HG03432 (cell line): ENCODE measurements around the gene PACS2.
"Not testable (repeated sequence)": the region's sequence is repeated elsewhere in the genome, so short reads cannot be mapped to it uniquely, and the experiment has no call there.

ENCODE experiments used
- ATAC-seq: cut with Tn5 transposase; IDR thresholded peaks from one replicate; pipeline ENCODE4 v1.9.1; 2021; ENCODE audit warnings: mild to moderate bottlenecking, moderate library complexity; ENCODE audit not compliant: unreplicated experiment

Gene PACS2

DNA sequence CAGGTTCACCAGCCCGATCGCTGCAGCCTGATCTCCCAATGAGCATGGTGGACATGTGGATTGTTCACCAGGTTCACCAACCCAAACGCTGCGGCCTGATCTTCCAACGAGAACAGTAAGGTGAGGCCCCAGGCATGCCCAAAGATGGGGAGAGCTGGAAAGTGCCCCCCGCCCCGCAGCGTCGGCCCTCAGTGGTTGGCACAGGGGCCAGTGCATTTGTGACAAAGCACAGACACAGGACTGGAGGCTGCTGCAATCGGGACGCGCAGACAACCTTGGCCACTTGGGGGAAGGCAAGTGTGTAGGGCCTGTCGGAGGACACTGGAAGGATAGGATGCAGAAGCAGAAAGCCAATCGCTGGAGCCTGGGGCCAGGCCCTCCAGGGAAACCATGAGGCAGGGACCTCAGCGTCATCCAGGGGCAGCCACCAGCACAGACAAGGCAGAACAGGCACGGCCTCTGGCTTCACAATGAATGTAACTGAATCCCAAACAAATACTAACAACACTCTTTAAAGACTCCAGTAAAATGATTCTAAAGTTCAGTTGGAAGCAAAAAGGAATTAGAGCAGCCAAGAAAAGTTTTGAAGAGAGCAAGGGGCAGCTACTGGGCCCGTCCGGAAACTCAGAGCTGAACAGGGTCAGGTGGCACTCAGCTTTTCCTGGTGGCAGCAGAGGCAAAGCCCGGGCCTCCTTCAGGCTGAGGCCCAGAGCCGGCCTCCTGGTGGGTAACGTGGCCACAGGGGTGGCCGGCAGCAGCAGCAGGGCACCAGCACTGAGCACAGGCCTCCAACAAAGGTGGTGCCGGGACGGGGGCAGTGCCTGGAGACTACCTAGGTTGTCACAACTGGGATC lies 27.1 kb upstream of the PACS2 start:
- no peak for ATAC-seq

- ATAC-seq = not testable (repeated sequence)
Measured at GRCh38 chr14:105288936-105289335, 25.6 kb upstream of the PACS2 start.

DNA sequence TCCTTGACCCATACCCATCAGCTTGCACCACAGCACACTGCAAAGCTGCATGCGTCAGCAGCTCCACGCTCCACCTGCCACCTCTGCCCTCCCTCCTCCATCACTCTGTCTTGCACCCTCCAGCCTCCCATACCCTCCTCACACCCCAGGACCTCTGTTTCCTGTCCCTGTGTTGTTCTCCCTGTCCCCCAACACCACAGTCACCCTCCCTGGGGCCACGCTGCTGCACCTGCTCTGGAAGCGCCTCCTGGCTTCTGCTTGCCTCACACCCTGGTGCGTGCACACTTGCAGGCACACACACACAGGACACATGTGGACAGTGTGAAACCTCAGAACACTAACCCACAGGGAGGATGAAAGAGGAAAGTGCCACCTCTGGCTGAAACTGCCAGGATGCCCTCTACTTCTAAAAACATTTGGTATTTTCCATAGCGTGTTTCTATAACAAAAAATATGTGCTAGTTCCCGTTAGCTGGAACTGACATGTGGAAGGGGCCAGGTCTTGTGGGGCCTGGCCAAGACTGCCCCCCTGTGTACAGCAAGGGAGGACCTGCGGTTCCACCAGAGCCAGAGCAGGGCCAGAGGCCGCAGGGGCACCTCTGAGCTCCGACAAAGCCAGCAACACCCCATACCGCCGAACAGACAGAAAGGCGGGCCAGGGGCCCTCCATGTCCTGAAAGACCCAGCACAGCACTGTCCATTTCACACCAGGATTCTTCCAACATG lies 23.8 kb upstream of the PACS2 start:
- no peak for ATAC-seq

DNA sequence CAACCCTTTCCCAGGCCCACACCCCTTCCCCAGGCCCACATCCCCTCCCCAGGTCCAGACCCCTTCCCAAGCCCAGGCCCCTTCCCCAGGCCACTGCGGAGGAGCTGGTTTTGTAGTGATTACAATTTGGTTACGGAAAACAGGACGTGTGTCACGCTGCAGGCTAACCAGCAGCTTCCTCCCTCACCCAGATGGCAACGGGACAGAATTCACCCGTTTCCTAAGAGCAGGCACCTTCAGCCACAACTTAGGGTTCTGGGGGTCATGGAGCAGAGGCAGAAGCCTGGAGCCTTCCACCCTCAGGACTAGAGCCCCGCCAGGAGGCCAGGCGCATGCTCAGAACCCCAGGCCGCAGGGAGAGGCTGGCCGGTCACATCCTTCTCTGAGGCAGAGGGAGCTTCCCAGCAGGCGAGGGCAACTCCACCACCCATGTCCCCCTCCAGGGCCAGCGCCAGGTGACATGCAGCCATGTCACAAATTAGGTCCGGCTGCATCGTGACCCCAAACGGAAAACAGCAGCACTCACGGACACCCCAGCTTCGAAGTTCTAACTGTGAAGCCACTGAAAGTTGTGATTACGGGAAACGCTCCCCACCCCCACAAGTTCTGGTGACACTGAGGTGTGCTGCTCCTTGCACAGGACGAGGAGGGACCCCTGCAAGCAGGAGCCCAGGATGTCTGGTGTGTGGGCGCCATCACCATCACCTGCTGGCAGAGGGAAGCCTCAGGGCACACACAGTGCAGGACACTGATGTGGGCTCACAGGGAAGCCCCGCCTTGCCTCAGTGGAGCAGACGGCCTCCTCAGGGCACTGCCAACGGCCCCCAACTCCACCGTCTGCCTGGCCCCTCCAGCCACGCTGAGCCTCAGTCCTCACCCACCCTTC lies 21.5 kb upstream of the PACS2 start:
- peak; percentile 24 for ATAC-seq

- ATAC-seq = peak; percentile 72
Measured at GRCh38 chr14:105294142-105294597, 20.4 kb upstream of the PACS2 start.

DNA sequence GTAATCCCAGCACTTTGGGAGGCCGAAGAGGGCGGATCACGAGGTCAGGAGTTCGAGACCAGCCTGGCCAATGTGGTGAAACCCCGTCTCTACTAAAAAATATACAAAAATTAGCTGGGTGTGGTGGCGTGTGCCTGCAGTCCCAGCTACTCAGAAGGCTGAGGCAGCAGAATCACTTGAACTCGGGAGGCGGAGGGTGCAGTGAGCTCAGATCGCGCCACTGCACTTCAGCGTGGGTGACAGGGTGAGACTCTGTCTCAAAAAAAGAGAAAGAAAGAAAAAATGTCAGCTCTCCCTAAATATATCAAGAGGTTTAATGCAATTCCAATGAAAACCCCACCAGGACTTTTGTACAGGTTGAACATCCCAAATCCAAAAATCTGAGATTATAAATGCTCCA lies 17.2 kb upstream of the PACS2 start:
- not testable (repeated sequence) for ATAC-seq

DNA sequence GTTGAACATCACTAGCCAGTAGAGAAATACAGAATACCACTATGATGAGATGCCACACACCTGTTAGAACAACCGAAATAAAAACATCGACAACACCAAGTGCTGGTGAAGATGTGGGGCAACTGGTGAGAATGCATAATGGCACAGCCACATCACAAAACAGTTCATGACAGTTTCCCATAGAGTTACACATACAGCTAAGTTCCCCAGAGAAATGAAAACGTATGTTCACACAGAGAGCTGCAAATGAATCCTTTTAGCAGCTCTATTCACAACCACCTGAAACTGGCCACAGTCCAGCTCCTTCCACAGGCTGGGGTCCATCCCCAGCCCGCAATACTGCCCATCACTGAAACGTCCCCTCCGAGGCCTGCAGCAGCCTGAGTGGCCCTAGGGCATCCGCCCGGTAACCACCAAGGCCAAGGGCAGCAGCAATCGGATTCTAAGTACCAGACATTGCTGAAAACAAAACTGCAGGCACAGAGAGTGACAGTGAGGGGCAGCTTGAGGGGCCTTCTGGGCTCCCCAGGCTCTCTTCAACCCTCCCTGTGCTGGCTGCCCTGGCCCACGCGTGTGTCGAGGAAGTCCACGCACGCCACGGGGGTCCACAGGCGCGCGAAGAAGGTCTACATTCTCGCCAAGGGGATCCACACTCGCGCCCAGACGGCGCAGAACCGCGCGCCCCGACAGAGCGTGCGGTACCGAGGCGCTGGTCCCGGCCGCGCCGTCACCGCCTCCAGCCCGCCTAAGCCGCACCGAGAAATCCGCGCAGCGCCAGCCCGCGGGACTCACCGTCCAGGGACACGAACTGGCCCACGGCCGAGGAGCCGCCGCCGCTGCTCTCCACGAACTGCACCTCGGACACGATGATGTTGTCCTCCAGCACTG lies 14.7 kb upstream of the PACS2 start:
- peak; percentile 21 for ATAC-seq

GRCh38 chr14:105300542-105301102 lies 13.9 kb upstream of the PACS2 start, which contains the start of gene BRF1:
Gene BRF1, minus strand, starts transcription at chr14:105301001. Its CDS starts 372 bp downstream, at chr14:105300629.
- peak; percentile 88 for ATAC-seq

- peak; percentile 61 for ATAC-seq
Measured at GRCh38 chr14:105301103-105301914, 13.2 kb upstream of the PACS2 start.

GRCh38 chr14:105301915-105302249 lies 12.7 kb upstream of the PACS2 start:
- ATAC-seq = not testable (repeated sequence)

DNA sequence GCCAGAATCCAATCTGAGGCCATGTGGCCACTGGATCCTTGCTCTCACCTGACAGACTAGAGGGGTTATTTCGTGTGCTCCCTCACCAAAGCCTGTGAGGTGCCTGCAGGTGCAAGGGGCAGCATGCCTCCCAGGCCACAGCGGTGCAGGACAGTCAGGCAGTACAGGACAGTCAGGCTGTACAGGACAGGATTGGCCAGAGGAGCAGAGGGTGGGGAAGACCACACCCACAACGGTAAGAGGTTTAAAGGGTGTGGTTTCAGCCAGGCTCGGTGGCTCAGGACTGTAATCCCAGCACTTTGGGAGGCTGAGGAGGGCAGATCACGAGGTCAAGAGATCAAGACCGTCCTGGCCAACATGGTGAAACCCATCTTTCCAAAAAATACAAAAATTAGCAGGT lies 10.6 kb upstream of the PACS2 start:
- ATAC-seq = no peak

DNA sequence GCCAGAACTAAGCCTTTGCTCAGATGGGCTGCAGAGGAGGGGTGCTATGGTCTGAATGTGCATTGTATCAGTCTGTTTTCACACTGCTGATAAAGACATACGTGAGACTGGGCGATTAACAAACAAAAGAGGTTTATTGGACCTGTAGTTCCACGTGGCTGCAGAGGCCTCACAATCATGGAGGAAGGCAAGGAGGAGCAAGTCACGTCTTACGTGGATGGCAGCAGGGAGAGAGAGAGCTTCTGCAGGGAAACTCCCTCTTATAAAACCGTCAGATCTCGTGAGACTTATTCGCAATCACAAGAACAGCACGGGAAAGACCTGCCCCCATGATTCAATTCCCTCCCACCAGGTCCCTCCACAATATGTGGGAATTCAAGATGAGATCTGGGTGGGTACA lies 10.0 kb upstream of the PACS2 start:
- ATAC-seq = no peak

- no peak for ATAC-seq
Measured at GRCh38 chr14:105305345-105305744, 9.2 kb upstream of the PACS2 start.

GRCh38 chr14:105305791-105306190 lies 8.8 kb upstream of the PACS2 start:
- no peak for ATAC-seq

- no peak for ATAC-seq
Measured at GRCh38 chr14:105307052-105307727, 7.4 kb upstream of the PACS2 start.

DNA sequence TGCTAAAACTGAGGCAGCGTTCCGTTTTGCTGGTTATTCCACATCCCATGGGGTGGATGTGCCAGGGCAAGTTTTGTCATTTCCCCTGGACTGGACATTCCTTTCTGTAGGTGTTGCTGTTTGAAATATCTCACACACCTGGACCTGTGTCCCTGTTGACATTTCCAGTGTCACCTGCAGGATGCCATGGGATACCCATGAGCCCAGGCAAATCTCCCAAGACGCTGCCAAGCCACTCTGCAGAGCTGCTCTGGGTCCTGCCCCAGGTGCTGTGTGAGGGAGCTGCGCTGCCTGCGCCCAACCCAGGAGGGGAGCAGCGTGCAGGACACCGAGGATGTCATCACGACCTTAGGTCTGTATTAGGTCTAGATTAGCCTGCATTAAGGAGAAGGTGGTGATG lies 5.2 kb upstream of the PACS2 start:
- no peak for ATAC-seq

GRCh38 chr14:105311838-105312237 lies 2.7 kb upstream of the PACS2 start:
- ATAC-seq = no peak

DNA sequence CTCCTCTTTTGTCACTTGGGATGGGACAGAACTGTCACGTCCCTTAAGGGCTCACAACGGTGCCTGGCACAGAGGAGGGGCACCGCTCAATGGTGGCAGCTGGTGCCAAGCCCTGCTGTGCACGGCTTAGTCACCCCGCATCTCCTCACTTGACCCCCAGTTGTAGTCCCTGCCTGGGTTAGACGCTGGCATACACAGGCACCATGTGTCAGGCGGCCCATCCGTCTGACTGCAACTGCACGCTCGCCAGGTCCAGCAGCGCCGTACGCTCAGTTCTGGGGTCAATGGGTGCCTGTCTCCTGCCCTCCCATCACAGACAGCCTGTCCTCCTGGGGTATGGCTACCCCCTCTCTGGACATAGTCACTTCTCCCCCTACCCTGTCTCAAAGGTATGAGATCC lies 1.6 kb upstream of the PACS2 start:
- no peak for ATAC-seq
